ENCODE results near the gene CASP8AP2.
"Not testable (repeated sequence)": the region's sequence is repeated elsewhere in the genome, so short reads cannot be mapped to it uniquely, and the experiment has no call there.

The CASP8AP2 gene

GRCh38 chr6:89888871-89889270 is 59.2 kb downstream of the CASP8AP2 start:
- DNase-seq (ENCODE audit: low spot score): no peak

- not testable (repeated sequence) for DNase-seq (ENCODE audit: low spot score)
These were observed 61.3 kb downstream of the CASP8AP2 start for GRCh38 chr6:89890845-89891528.

DNA sequence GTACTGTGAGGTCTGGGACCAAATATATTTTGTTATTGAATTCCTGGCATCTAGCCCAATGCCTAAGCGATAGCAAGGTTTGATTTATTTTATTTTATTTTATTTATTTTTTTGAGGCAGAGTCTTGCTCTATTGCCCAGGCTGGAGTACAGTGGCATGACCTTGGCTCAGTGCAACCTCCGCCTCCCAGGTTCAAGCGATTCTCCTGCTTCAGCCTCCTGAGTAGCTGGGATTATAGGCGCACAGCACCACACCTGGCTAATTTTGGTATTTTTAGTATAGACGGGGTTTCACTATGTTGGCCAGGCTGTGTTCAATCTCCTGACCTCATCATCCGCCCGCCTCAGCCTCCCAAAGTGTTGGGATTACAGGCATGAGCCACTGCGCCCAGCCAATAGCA is 62.9 kb downstream of the CASP8AP2 start:
- not testable (repeated sequence) for DNase-seq (ENCODE audit: low spot score)

GRCh38 chr6:89894169-89894568 is 64.5 kb downstream of the CASP8AP2 start, which contains the start of gene GJA10:
Gene GJA10 (plus strand): TSS chr6:89894469. CDS start chr6:89894469, 0 bp downstream.
- no peak for DNase-seq (ENCODE audit: low spot score)

DNA sequence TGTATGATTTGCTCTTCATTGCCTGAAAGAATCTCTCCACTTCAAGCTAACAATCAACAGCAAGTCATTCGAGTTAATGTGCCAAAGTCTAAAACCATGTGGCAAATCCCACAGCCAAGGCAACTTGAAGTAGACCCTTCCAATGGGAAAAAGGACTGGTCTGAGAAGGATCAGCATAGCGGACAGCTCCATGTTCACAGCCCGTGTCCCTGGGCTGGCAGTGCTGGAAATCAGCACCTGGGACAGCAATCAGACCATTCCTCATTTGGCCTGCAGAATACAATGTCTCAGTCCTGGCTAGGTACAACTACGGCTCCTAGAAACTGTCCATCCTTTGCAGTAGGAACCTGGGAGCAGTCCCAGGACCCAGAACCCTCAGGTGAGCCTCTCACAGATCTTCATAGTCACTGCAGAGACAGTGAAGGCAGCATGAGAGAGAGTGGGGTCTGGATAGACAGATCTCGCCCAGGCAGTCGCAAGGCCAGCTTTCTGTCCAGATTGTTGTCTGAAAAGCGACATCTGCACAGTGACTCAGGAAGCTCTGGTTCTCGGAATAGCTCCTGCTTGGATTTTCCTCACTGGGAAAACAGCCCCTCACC is 65.7 kb downstream of the CASP8AP2 start:
- DNase-seq (ENCODE audit: low spot score): no peak

DNA sequence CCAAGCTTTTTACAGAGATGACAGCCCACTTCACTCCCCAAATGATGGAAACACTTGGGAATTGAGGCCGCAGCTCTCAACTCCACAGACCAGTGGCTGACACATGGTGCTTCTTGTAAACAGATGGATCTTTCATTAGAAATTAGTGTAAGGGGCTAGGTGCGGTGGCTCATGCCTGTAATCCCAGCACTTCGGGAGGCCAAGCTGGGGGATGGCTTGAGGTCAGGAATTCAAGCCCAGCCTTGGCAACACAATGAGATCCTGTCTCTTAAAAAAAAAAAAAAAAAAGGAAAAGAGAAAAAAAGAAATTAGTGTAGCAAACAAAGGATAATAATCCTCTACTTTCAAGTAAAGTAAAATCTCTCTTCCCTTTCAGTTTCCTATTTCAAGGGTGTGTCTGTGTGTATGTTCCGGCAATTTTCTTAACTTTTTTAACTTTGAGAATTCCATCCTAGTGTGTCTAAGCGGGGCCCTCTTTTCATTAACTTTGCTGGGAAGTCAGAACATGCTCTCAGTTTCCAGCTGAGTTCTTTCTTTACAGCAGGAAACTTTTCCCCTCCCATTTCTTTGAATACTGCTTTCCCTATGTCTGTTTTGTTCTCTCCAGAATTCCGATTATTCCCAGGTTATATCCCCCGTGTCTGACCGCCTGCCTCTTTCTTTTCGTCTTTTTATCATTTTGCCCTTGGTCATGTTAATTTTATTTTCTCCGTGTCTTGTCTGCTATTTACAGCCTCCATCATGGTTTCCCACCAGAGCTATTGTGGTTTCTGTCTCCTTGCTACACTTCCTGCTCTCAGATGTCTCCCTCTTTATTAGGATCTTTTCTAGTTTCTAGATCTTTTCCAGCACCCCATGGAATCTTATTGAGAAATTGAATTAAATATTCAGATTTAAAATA is 80.6 kb downstream of the CASP8AP2 start:
- DNase-seq (ENCODE audit: low spot score): not testable (repeated sequence)

- no peak for DNase-seq (ENCODE audit: low spot score)
These were observed 81.2 kb downstream of the CASP8AP2 start for GRCh38 chr6:89910902-89911240.

DNA sequence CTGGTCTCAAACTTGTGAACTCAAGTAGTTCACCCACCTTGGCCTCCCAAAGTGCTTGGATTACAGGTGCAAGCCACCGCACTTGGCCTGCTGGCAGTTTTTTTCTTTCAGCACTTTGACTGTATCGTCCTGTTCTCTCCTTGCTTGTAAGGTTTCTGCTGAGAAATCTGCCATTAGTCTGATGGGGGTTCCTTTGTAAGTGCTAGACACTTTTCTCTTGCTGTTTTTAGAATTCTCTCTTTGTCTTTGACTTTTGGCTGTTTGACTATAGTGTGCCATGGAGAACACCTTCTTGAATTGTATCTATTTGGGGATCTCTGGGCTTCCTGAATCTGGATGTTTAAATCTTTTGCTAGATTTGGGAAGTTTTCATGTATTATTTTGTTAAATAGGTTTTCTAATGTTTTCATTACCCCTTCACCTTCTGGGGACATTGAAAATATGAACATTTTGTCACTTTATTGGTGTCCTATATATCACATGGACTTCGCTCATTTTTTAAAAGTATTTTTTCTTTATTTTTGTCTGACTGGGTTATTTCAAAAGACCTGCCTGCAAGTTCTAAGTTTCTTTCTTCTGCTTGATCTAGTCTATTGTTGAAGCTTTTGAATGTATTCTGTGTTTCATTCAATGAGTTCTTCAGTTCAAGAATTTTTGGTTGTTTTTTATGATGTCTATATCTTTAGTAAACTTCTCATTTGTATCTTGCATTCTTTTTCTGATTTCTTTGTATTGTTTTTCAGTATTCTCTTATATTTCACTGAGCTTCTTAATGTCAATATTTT is 86.6 kb downstream of the CASP8AP2 start:
- no peak for DNase-seq (ENCODE audit: low spot score)

- no peak for DNase-seq (ENCODE audit: low spot score)
These were observed 87.5 kb downstream of the CASP8AP2 start for GRCh38 chr6:89917216-89917615.

DNA sequence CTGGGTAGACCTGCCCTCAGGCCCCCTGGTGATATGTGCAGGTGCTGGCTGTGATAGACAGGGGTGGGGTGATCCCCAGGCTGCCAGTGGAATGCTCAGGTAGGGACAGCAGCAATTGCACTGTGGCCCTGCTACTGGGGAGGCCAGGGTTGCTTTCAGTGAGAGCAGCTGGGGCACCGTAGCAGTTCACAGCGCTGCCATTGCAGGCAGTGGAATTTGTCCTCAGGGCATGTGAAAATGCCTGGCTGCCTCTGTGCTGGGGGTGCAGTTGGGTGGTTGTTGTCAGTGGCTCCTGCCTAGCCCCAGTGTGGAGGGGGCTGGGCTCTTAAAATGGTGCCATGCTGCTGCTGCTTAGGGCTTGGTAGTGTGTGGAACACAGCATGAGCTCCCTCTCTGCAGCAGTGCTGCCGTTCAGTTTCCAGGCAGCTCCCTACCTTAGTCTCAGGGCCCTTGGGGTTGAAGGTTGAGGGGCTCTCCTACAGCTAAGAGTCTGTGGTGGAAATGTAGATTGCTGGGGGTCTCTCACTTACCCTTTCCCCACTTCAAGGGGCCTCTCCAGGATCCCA is 88.2 kb downstream of the CASP8AP2 start:
- no peak for DNase-seq (ENCODE audit: low spot score)

All from germinal center (tissue), 1 donor.